Measurements from ENCODE around the gene ZXDC. TPM values are rescaled to one million over a fixed set of nuclear protein-coding genes. Genes with fewer than 3 reads are reported as not detected.

ZXDC gene, protein sequence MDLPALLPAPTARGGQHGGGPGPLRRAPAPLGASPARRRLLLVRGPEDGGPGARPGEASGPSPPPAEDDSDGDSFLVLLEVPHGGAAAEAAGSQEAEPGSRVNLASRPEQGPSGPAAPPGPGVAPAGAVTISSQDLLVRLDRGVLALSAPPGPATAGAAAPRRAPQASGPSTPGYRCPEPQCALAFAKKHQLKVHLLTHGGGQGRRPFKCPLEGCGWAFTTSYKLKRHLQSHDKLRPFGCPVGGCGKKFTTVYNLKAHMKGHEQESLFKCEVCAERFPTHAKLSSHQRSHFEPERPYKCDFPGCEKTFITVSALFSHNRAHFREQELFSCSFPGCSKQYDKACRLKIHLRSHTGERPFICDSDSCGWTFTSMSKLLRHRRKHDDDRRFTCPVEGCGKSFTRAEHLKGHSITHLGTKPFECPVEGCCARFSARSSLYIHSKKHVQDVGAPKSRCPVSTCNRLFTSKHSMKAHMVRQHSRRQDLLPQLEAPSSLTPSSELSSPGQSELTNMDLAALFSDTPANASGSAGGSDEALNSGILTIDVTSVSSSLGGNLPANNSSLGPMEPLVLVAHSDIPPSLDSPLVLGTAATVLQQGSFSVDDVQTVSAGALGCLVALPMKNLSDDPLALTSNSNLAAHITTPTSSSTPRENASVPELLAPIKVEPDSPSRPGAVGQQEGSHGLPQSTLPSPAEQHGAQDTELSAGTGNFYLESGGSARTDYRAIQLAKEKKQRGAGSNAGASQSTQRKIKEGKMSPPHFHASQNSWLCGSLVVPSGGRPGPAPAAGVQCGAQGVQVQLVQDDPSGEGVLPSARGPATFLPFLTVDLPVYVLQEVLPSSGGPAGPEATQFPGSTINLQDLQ
- total RNA-seq = 10 to 100 TPM; 33.7 to 71.9 (median 67.6) TPM
- polyA plus RNA-seq = 10 to 100 TPM; 10.3 to 24.1 TPM
- 119 reads per million, percentile 87 among the genes with 10 or more reads in this experiment for total RNA-seq

DNA sequence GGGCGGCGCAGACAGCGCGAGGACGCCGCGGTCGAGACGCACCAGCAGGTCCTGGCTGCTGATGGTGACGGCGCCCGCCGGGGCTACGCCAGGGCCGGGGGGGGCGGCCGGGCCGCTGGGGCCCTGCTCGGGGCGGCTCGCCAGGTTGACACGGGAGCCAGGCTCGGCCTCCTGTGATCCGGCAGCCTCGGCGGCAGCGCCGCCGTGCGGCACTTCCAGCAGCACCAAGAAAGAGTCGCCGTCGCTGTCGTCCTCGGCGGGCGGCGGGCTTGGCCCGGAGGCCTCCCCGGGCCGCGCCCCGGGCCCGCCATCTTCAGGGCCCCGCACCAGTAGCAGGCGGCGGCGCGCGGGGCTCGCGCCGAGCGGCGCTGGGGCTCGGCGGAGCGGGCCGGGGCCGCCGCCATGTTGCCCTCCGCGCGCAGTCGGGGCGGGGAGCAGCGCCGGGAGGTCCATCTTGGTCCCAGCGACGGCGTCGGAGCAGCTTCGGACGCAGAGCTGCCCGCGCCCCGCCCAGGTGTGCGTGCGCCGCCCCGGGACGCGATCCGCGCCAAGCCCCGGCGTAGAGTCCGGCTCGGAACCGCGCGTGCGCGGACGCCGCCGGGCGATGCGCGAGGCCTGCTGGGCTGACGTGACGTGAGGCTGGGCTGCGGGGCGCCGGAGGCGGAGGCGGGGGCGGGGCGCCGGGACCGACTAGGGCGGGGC, at the start of gene ZXDC:
ZXDC (minus strand) TSS at position 479 of the 702 bp plus-strand sequence; CDS start at position 453, 26 bp downstream.
- intact Hi-C loops (cut with micrococcal nuclease) = loop anchor here (1.0 to 10.0 kb wide), 20 partner anchors 118 to 1743 kb away; partner anchors contain the start of genes ABTB1 (in 2 of the 2), CHCHD6 (in 2 of the 2), KLF15 (in 2 of the 2) and OSBPL11 (in 2 of the 2)
- Mint-ChIP-seq H3K4me1 (peaks cover 34 to 52% (median 48%) of the 10 kb centered on the region in 7 donors), H3K9me3 (peaks cover 0 to 3% (median 0%) of the 10 kb centered on the region in 11 donors), H3K27ac (peak within 1 kb of the TSS; percentile 82 to 96 (median 92)), H3K27me3 (peaks cover 0 to 4% (median 0%) of the 10 kb centered on the region in 5 donors), H3K36me3 (peaks cover 0 to 21% (median 14%) of the 10 kb centered on the region in 5 donors), H3K4me3 (peak within 1 kb of the TSS; percentile 81 to 97 (median 92))
- Histone ChIP-seq H3K4me3 (ENCODE audit: low read length) (peak within 1 kb of the TSS; percentile 89), H3K9me3 (ENCODE audit: control insufficient read depth in 2 of 3, low read length in 3 of 3) (no peaks in the 10 kb centered on the region), H3K36me3 (ENCODE audit: control insufficient read depth in 2 of 3, insufficient read depth in 3 of 3, low read length in 3 of 3) (peaks cover 8 to 17% (median 10%) of the 10 kb centered on the region in 3 experiments), H3K4me1 (ENCODE audit: control insufficient read depth in 2 of 2, insufficient read depth in 2 of 2, low read length in 2 of 2) (peaks cover 29 to 34% of the 10 kb centered on the region in 2 donors), H3K27me3 (ENCODE audit: control insufficient read depth in 2 of 2, insufficient read depth in 2 of 2, low read length in 2 of 2) (no peaks in the 10 kb centered on the region), H3K27ac (ENCODE audit: low read depth, low read length) (peak within 1 kb of the TSS; percentile 87)
- ATAC-seq (peak; percentile 89), DNase-seq (peak; percentile 85 to 95 (median 90))
- CTCF ChIA-PET = interaction anchor here (0.5 kb wide), 1 partner anchor 13 kb away, joined by 3 read pairs; no protein-coding TSS in a partner anchor
- POLR2A ChIA-PET = interaction anchor here (0.8 to 1.4 kb wide), 4 partner anchors 16 to 1197 kb away, joined by 3 to 4 read pairs (median 3); partner anchors contain the start of genes ABTB1 and CHCHD6

GRCh38 chr3:126525091-126525852, 49.6 kb upstream of the ZXDC start:
- POLR2A ChIA-PET = no interaction called here
- ATAC-seq (no peak), DNase-seq (no peak)
- H3K27me3 Mint-ChIP-seq = peaks cover 12 to 22% (median 21%) of the 10 kb centered on the region in 5 donors
- Histone ChIP-seq H3K4me1 (ENCODE audit: control insufficient read depth in 2 of 2, insufficient read depth in 2 of 2, low read length in 2 of 2) (no peaks in the 10 kb centered on the region), H3K4me3 (ENCODE audit: low read length) (no peak overlapping the region), H3K36me3 (ENCODE audit: control insufficient read depth in 2 of 3, insufficient read depth in 3 of 3, low read length in 3 of 3) (no peaks in the 10 kb centered on the region), H3K27ac (ENCODE audit: low read depth, low read length) (no peak overlapping the region), H3K9me3 (ENCODE audit: control insufficient read depth in 2 of 3, low read length in 3 of 3) (no peaks in the 10 kb centered on the region), H3K27me3 (ENCODE audit: control insufficient read depth in 2 of 2, insufficient read depth in 2 of 2, low read length in 2 of 2) (no peaks in the 10 kb centered on the region)
- no peaks in the 10 kb centered on the region for H3K9me3 Mint-ChIP-seq
- no peaks in the 10 kb centered on the region for H3K36me3 Mint-ChIP-seq
- H3K4me3 Mint-ChIP-seq = peak overlapping the region in 1 of 10 donors; percentile 47
- H3K27ac Mint-ChIP-seq = no peak overlapping the region
- intact Hi-C loops (cut with micrococcal nuclease) = no loop called here
- H3K4me1 Mint-ChIP-seq = peaks cover 0 to 14% (median 0%) of the 10 kb centered on the region in 7 donors
- CTCF ChIA-PET = interaction anchor here (1.4 to 3.3 kb wide), 2 partner anchors 15 to 1021 kb away, joined by 5 to 10 read pairs; no protein-coding TSS in a partner anchor

GRCh38 chr3:126524429-126524988, 48.8 kb upstream of the ZXDC start:
- Histone ChIP-seq H3K27me3 (ENCODE audit: control insufficient read depth in 2 of 2, insufficient read depth in 2 of 2, low read length in 2 of 2) (no peaks in the 10 kb centered on the region), H3K27ac (ENCODE audit: low read depth, low read length) (no peak overlapping the region), H3K4me1 (ENCODE audit: control insufficient read depth in 2 of 2, insufficient read depth in 2 of 2, low read length in 2 of 2) (no peaks in the 10 kb centered on the region), H3K4me3 (ENCODE audit: low read length) (no peak overlapping the region), H3K9me3 (ENCODE audit: control insufficient read depth in 2 of 3, low read length in 3 of 3) (no peaks in the 10 kb centered on the region), H3K36me3 (ENCODE audit: control insufficient read depth in 2 of 3, insufficient read depth in 3 of 3, low read length in 3 of 3) (no peaks in the 10 kb centered on the region)
- POLR2A ChIA-PET = no interaction called here
- peaks cover 12 to 22% (median 21%) of the 10 kb centered on the region in 5 donors for H3K27me3 Mint-ChIP-seq
- no peaks in the 10 kb centered on the region for H3K9me3 Mint-ChIP-seq
- peak overlapping the region in 2 of 10 donors; percentile 43 to 47 for H3K4me3 Mint-ChIP-seq
- H3K27ac Mint-ChIP-seq = no peak overlapping the region
- CTCF ChIA-PET = interaction anchor here (3.3 kb wide), 1 partner anchor 14 kb away, joined by 10 read pairs; no protein-coding TSS in a partner anchor
- DNase-seq (no peak), ATAC-seq (peak; percentile 33)
- peaks cover 0 to 12% (median 0%) of the 10 kb centered on the region in 7 donors for H3K4me1 Mint-ChIP-seq
- H3K36me3 Mint-ChIP-seq = no peaks in the 10 kb centered on the region
- intact Hi-C loops (cut with micrococcal nuclease) = loop anchor here (5.0 kb wide), 3 partner anchors 128 to 1023 kb away; partner anchors contain the start of gene TXNRD3 (in 1 of the 2)

DNA sequence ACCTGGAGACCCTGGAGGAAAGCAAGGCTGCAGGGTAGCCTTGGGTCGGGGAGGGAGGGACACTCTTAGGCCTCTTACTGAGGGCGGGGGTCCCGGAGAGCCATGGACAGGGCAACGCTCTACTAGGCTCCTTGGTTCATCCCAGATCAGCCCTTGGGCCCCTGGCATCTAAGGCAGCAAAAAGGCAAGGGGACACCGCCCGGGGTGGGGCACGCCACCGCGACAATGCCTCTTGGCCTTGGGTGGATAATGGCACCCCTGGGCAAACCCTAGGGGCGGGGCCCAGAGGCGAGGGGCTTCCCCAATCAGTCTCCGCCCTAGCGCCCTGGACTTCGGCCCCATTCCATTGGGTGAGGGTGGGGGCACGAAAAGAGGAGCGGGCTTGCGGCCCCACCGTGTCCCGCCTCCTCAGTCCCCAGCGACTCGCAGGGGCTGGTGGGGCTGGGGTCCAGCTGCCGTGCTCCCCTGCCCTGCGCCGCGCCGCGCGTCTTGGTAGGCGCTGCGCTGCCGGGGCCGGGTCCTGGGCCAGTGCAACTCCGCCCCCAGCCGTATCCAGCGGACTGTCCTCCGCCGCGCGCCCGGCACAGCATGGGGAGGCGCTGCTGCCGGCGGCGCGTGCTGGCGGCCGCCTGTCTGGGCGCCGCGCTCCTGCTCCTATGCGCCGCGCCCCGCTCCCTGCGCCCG, 48.2 kb upstream of the ZXDC start, which contains the start of gene CHST13:
CHST13 (plus strand) TSS at position 411 of the 684 bp plus-strand sequence; CDS start at position 589, 178 bp downstream.
- peak within 1 kb of the TSS in 1 of 9 donors; percentile 62 for H3K27ac Mint-ChIP-seq
- ChIA-PET CTCF (interaction anchor here (0.7 to 3.3 kb wide), 4 partner anchors 13 to 1024 kb away, joined by 3 to 14 read pairs (median 6); no protein-coding TSS in a partner anchor), POLR2A (interaction anchor here (0.6 kb wide), 1 partner anchor 129 kb away, joined by 3 read pairs; no protein-coding TSS in a partner anchor)
- H3K36me3 ChIP-seq (ENCODE audit: control insufficient read depth in 2 of 3, insufficient read depth in 3 of 3, low read length in 3 of 3) = no peaks in the 10 kb centered on the region
- no peaks in the 10 kb centered on the region for H3K9me3 ChIP-seq (ENCODE audit: control insufficient read depth in 2 of 3, low read length in 3 of 3)
- H3K4me3 Mint-ChIP-seq = peak within 1 kb of the TSS in 2 of 10 donors; percentile 43 to 47
- H3K27me3 ChIP-seq (ENCODE audit: control insufficient read depth in 2 of 2, insufficient read depth in 2 of 2, low read length in 2 of 2) = no peaks in the 10 kb centered on the region
- peak; percentile 78 for ATAC-seq
- intact Hi-C loops (cut with micrococcal nuclease) = loop anchor here (5.0 kb wide), 3 partner anchors 128 to 1023 kb away; partner anchors contain the start of gene TXNRD3 (in 1 of the 2)
- DNase-seq = peak in 1 of 9 donors; percentile 22
- no peaks in the 10 kb centered on the region for H3K9me3 Mint-ChIP-seq
- no peaks in the 10 kb centered on the region for H3K4me1 ChIP-seq (ENCODE audit: control insufficient read depth in 2 of 2, insufficient read depth in 2 of 2, low read length in 2 of 2)
- peaks cover 12 to 22% (median 21%) of the 10 kb centered on the region in 5 donors for H3K27me3 Mint-ChIP-seq
- no peaks in the 10 kb centered on the region for H3K36me3 Mint-ChIP-seq
- no peak within 1 kb of the TSS for H3K27ac ChIP-seq (ENCODE audit: low read depth, low read length)
- peaks cover 0 to 9% (median 0%) of the 10 kb centered on the region in 7 donors for H3K4me1 Mint-ChIP-seq
- H3K4me3 ChIP-seq (ENCODE audit: low read length) = no peak within 1 kb of the TSS

DNA sequence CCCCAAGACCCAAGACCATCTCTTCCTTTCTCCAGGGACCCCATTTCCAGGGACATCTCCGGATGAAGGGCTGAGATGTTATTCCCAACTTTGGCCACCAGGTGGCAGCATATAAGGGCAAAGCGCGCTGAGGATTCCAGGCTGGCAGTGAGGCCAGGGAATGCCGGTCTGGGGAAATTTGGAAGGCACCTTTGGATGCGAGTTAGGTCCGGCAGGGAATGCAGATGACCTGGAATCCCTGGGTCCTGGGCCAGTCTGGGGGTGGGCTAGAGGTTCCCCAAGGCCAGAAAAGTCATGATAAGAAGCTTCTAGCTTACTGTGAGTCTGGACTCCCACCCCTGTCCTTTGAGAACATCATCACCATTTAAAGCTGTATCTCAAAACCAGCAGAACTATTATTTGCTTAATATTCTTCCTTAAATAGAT, 46.7 kb upstream of the ZXDC start:
- Mint-ChIP-seq H3K4me1 (peaks cover 0 to 4% (median 0%) of the 10 kb centered on the region in 7 donors), H3K4me3 (no peak overlapping the region), H3K36me3 (no peaks in the 10 kb centered on the region), H3K27me3 (peaks cover 12 to 22% (median 21%) of the 10 kb centered on the region in 5 donors), H3K27ac (no peak overlapping the region), H3K9me3 (no peaks in the 10 kb centered on the region)
- CTCF ChIA-PET = interaction anchor here (0.6 to 3.3 kb wide), 4 partner anchors 8 to 1026 kb away, joined by 3 to 14 read pairs (median 6); no protein-coding TSS in a partner anchor
- no peaks in the 10 kb centered on the region for H3K4me1 ChIP-seq (ENCODE audit: control insufficient read depth in 2 of 2, insufficient read depth in 2 of 2, low read length in 2 of 2)
- ATAC-seq (no peak), DNase-seq (peak in 8 of 9 donors; percentile 17 to 52 (median 34))
- intact Hi-C loops (cut with micrococcal nuclease) = loop anchor here (1.0 to 5.0 kb wide), 5 partner anchors 130 to 1025 kb away; partner anchors contain the start of gene TXNRD3 (in 1 of the 2)
- no peak overlapping the region for H3K4me3 ChIP-seq (ENCODE audit: low read length)
- no peak overlapping the region for H3K27ac ChIP-seq (ENCODE audit: low read depth, low read length)
- no peaks in the 10 kb centered on the region for H3K36me3 ChIP-seq (ENCODE audit: control insufficient read depth in 2 of 3, insufficient read depth in 3 of 3, low read length in 3 of 3)
- no peaks in the 10 kb centered on the region for H3K9me3 ChIP-seq (ENCODE audit: control insufficient read depth in 2 of 3, low read length in 3 of 3)
- H3K27me3 ChIP-seq (ENCODE audit: control insufficient read depth in 2 of 2, insufficient read depth in 2 of 2, low read length in 2 of 2) = no peaks in the 10 kb centered on the region
- POLR2A ChIA-PET = no interaction called here

All from naive thymus-derived CD4-positive, alpha-beta T cell (primary cell).